HepG2 (cell line): Measurements from ENCODE around the gene EYA2. TPM values are rescaled to one million over a fixed set of nuclear protein-coding genes. Genes with fewer than 3 reads are reported as not detected.
A peak's percentile ranks its signal among the peaks of the same experiment; 100 is the strongest.

Experiments
- EED ChIP-seq: sonication (generic); formaldehyde crosslinking; IDR thresholded peaks from 2 replicates; pipeline ENCODE4 v1.5.0; 2020; ENCODE audit warnings: mild to moderate bottlenecking, missing genetic modification reagents
- MAF1 ChIP-seq: sonication (generic); formaldehyde crosslinking; IDR thresholded peaks from 2 replicates; pipeline ENCODE4 v1.5.0; 2020; ENCODE audit warnings: missing genetic modification reagents, borderline replicate concordance
- NONO ChIP-seq, 2 experiments: fragments of 450-650 bp in 1 of 2; sonication (generic) in 1 of 2; formaldehyde crosslinking in 1 of 2; IDR thresholded peaks in 1 of 2; conservative IDR thresholded peaks in 1 of 2; 2 replicates each; pipeline versions ENCODE4 v1.6.1 to v1.8.0; 2017 to 2022; ENCODE audit warnings: mild to moderate bottlenecking in 1 of 2, missing genetic modification reagents in 1 of 2, moderate library complexity in 1 of 2
- RAD51 ChIP-seq: fragments of 450-650 bp; IDR thresholded peaks from 2 replicates; pipeline ENCODE4 v1.6.1; 2016; ENCODE audit warnings: borderline replicate concordance
- SOX5 ChIP-seq: IDR thresholded peaks from 2 replicates; pipeline ENCODE4 v1.6.1; 2016; ENCODE audit warnings: borderline replicate concordance
- SRSF9 ChIP-seq: fragments of 200-400 bp; formaldehyde crosslinking; IDR thresholded peaks from 2 replicates; pipeline ENCODE4 v1.6.1; 2018; ENCODE audit warnings: borderline replicate concordance, mild to moderate bottlenecking, low read depth, low read length; ENCODE audit not compliant: insufficient read depth, poor library complexity, severe bottlenecking
- ZBTB26 ChIP-seq: IDR thresholded peaks from 2 replicates; pipeline ENCODE4 v1.6.1; 2016; ENCODE audit warnings: missing compliant biosample characterization, missing genetic modification reagents, borderline replicate concordance
- ZNF124 ChIP-seq: sonication (generic); formaldehyde crosslinking; IDR thresholded peaks from 2 replicates; pipeline ENCODE4 v1.4.0; 2020; ENCODE audit warnings: missing genetic modification reagents
- ZNF143 ChIP-seq: sonication (generic); formaldehyde crosslinking; IDR thresholded peaks from 2 replicates; pipeline ENCODE4 v1.4.0; 2020; ENCODE audit warnings: missing genetic modification reagents
- ZNF253 ChIP-seq: sonication (generic); formaldehyde crosslinking; IDR thresholded peaks from 2 replicates; pipeline ENCODE4 v1.8.0; 2022; ENCODE audit warnings: mild to moderate bottlenecking, missing genetic modification reagents, borderline replicate concordance
- ZNF350 ChIP-seq: sonication (generic); formaldehyde crosslinking; IDR thresholded peaks from 2 replicates; pipeline ENCODE4 v1.4.0; 2020; ENCODE audit warnings: mild to moderate bottlenecking, low read depth, missing genetic modification reagents, borderline replicate concordance
- ZNF614 ChIP-seq: IDR thresholded peaks from 2 replicates; pipeline ENCODE4 v1.6.1; 2018; ENCODE audit warnings: missing biosample characterization, missing genetic modification reagents, inconsistent platforms, borderline replicate concordance
- ZNF724P ChIP-seq: sonication (generic); formaldehyde crosslinking; IDR thresholded peaks from 2 replicates; pipeline ENCODE4 v1.8.0; 2022; ENCODE audit warnings: missing genetic modification reagents, borderline replicate concordance
- ZNF839 ChIP-seq: sonication (generic); formaldehyde crosslinking; IDR thresholded peaks from 2 replicates; pipeline ENCODE4 v1.4.0; 2020; ENCODE audit warnings: missing genetic modification reagents, mild to moderate bottlenecking, borderline replicate concordance
- ZNF850 ChIP-seq: sonication (generic); formaldehyde crosslinking; conservative IDR thresholded peaks from 2 replicates; pipeline ENCODE4 v1.9.0; 2021; ENCODE audit warnings: mild to moderate bottlenecking, missing genetic modification reagents
- ZSCAN9 ChIP-seq: IDR thresholded peaks from 2 replicates; pipeline ENCODE4 v1.6.1; 2016; ENCODE audit warnings: borderline replicate concordance
- polyA plus RNA-seq, 8 experiments: library from polyadenylated mRNA; depleted of rRNA in 3 of 8; stranded (reverse) in 7 of 8; unstranded in 1 of 8; fragments of >200 nt; fragmentation: Illumina TruSeq in 4 of 8; extraction: Trizol in 4 of 8; gene quantifications; 2 replicates each; pipeline versions ENCODE4 v1.2.1 to v1.2.3, GENCODE V29; 2011 to 2016; ENCODE audit warnings: low read depth in 4 of 8, missing spikeins in 1 of 8, mixed read lengths in 1 of 8; ENCODE audit not compliant: insufficient read depth in 1 of 8
- total RNA-seq, 5 experiments: library from RNA; depleted of rRNA; stranded (reverse); fragments of >200 nt; fragmentation: Illumina TruSeq; extraction: Trizol; gene quantifications; 2 replicates each; pipeline ENCODE4 v1.2.3, GENCODE V29; 2016; ENCODE audit warnings: low read depth in 1 of 5
- TF ChIP-seq, protein P1 (sequence below): sonication (generic); formaldehyde crosslinking; IDR thresholded peaks from 2 replicates; pipeline ENCODE4 v1.4.0; 2020; ENCODE audit warnings: missing genetic modification reagents
- TF ChIP-seq, protein P2 (sequence below): sonication (generic); formaldehyde crosslinking; IDR thresholded peaks from 2 replicates; pipeline ENCODE4 v1.5.0; 2020; ENCODE audit warnings: mild to moderate bottlenecking, missing genetic modification reagents
- TF ChIP-seq, protein P3 (sequence below): fragments of 450-650 bp; IDR thresholded peaks from 2 replicates; pipeline ENCODE4 v1.6.1; 2016
- TF ChIP-seq, protein P4 (sequence below): fragments of 450-650 bp; IDR thresholded peaks from 2 replicates; pipeline ENCODE4 v1.6.1; 2017; ENCODE audit warnings: mild to moderate bottlenecking

The EYA2 gene
- total and polyA plus RNA-seq, 2 of the 13 experiments (the other 11 are each of a cell fraction or from before 2014, with no cell fraction given) = not detected

DNA sequence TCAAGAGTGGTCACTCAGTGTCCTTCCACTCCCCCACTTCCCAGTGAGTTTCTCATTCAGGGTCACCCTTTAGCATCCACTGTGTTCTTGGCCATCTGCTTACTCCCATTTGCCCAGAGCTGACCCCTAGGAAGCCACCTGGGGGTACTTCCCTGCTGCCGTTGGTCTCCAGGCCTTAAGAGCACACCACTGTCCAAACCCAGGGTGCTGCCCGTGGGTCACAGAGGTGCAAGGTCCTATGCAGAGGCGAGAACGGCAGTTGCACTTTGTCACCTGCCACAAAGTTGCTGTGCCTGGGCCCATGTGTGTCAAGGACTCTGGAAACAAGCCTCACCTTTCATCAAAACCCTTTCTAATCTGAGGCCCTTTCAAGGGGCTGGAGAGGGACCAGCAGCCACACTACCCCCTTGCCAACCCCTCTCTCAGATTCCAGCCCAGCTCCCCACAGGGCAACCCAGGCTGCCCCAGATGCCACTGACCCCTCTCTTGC lies 270.8 kb downstream of the EYA2 start (continued):
- TF ChIP-seq, protein P1, sequence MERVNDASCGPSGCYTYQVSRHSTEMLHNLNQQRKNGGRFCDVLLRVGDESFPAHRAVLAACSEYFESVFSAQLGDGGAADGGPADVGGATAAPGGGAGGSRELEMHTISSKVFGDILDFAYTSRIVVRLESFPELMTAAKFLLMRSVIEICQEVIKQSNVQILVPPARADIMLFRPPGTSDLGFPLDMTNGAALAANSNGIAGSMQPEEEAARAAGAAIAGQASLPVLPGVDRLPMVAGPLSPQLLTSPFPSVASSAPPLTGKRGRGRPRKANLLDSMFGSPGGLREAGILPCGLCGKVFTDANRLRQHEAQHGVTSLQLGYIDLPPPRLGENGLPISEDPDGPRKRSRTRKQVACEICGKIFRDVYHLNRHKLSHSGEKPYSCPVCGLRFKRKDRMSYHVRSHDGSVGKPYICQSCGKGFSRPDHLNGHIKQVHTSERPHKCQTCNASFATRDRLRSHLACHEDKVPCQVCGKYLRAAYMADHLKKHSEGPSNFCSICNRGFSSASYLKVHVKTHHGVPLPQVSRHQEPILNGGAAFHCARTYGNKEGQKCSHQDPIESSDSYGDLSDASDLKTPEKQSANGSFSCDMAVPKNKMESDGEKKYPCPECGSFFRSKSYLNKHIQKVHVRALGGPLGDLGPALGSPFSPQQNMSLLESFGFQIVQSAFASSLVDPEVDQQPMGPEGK = peak; percentile 41; the same call in 1 of the 2 replicates
- TF ChIP-seq, protein P2, sequence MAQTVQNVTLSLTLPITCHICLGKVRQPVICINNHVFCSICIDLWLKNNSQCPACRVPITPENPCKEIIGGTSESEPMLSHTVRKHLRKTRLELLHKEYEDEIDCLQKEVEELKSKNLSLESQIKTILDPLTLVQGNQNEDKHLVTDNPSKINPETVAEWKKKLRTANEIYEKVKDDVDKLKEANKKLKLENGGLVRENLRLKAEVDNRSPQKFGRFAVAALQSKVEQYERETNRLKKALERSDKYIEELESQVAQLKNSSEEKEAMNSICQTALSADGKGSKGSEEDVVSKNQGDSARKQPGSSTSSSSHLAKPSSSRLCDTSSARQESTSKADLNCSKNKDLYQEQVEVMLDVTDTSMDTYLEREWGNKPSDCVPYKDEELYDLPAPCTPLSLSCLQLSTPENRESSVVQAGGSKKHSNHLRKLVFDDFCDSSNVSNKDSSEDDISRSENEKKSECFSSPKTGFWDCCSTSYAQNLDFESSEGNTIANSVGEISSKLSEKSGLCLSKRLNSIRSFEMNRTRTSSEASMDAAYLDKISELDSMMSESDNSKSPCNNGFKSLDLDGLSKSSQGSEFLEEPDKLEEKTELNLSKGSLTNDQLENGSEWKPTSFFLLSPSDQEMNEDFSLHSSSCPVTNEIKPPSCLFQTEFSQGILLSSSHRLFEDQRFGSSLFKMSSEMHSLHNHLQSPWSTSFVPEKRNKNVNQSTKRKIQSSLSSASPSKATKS = no peak
- TF ChIP-seq SOX5 (peak; percentile 65), NONO (IDR thresholded peaks at IDR 0.05) (no peak), NONO (CRISPR knock-in tag; conservative IDR thresholded peaks at IDR 0.05) (peak; percentile 54; the same call in 1 of the 2 replicates), ZNF614 (CRISPR knock-in tag) (no peak), ZNF839 (CRISPR knock-in tag) (no peak), ZNF724P (no peak), ZNF124 (CRISPR knock-in tag) (no peak), ZNF350 (CRISPR knock-in tag) (peak; percentile 35; the same call in 1 of the 2 replicates), ZBTB26 (CRISPR knock-in tag) (no peak), SRSF9 (no peak), EED (CRISPR knock-in tag) (no peak), MAF1 (no peak), RAD51 (no peak), ZNF253 (no peak), ZSCAN9 (CRISPR knock-in tag) (no peak), ZNF850 (no peak), ZNF143 (CRISPR knock-in tag) (no peak)
- TF ChIP-seq, protein P3, sequence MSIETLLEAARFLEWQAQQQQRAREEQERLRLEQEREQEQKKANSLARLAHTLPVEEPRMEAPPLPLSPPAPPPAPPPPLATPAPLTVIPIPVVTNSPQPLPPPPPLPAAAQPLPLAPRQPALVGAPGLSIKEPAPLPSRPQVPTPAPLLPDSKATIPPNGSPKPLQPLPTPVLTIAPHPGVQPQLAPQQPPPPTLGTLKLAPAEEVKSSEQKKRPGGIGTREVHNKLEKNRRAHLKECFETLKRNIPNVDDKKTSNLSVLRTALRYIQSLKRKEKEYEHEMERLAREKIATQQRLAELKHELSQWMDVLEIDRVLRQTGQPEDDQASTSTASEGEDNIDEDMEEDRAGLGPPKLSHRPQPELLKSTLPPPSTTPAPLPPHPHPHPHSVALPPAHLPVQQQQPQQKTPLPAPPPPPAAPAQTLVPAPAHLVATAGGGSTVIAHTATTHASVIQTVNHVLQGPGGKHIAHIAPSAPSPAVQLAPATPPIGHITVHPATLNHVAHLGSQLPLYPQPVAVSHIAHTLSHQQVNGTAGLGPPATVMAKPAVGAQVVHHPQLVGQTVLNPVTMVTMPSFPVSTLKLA = no peak
- TF ChIP-seq, protein P4, sequence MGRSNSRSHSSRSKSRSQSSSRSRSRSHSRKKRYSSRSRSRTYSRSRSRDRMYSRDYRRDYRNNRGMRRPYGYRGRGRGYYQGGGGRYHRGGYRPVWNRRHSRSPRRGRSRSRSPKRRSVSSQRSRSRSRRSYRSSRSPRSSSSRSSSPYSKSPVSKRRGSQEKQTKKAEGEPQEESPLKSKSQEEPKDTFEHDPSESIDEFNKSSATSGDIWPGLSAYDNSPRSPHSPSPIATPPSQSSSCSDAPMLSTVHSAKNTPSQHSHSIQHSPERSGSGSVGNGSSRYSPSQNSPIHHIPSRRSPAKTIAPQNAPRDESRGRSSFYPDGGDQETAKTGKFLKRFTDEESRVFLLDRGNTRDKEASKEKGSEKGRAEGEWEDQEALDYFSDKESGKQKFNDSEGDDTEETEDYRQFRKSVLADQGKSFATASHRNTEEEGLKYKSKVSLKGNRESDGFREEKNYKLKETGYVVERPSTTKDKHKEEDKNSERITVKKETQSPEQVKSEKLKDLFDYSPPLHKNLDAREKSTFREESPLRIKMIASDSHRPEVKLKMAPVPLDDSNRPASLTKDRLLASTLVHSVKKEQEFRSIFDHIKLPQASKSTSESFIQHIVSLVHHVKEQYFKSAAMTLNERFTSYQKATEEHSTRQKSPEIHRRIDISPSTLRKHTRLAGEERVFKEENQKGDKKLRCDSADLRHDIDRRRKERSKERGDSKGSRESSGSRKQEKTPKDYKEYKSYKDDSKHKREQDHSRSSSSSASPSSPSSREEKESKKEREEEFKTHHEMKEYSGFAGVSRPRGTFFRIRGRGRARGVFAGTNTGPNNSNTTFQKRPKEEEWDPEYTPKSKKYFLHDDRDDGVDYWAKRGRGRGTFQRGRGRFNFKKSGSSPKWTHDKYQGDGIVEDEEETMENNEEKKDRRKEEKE = no peak
